Karpas-422 (cell line): ENCODE measurements around the gene COL12A1. TPM values are rescaled to one million over a fixed set of nuclear protein-coding genes. Genes with fewer than 3 reads are reported as not detected.

ENCODE experiments used
- DNase-seq: peaks from one replicate; pipeline ENCODE4 v3.0.0-alpha.2; 2015
- H2AFZ ChIP-seq: fragments of 200-600 bp; sonication (generic); 2 replicates; pipeline ENCODE4 v1.6.1; 2014; ENCODE audit warnings: antibody characterized with exemption, low read length, mixed read lengths
- H3K27ac ChIP-seq: fragments of 200-600 bp; sonication (generic); 2 replicates; pipeline ENCODE4 v1.5.1; 2014; ENCODE audit warnings: mild to moderate bottlenecking, low read length, moderate library complexity
- H3K27me3 ChIP-seq: fragments of 200-600 bp; sonication (generic); 2 replicates; pipeline ENCODE4 v1.6.1; 2014; ENCODE audit warnings: low read length, mixed read lengths
- H3K36me3 ChIP-seq: fragments of 200-600 bp; sonication (generic); 2 replicates; pipeline ENCODE4 v1.6.1; 2014; ENCODE audit warnings: low read length, mixed read lengths; ENCODE audit not compliant: insufficient read depth
- H3K4me1 ChIP-seq: fragments of 200-600 bp; sonication (generic); 2 replicates; pipeline ENCODE4 v1.6.1; 2014; ENCODE audit warnings: mild to moderate bottlenecking, low read length, mixed read lengths
- H3K4me2 ChIP-seq: fragments of 200-600 bp; sonication (generic); 2 replicates; pipeline ENCODE4 v1.6.1; 2014; ENCODE audit warnings: low read length, low read depth, mild to moderate bottlenecking; ENCODE audit not compliant: poor library complexity, severe bottlenecking
- H3K4me3 ChIP-seq: fragments of 200-600 bp; sonication (generic); 2 replicates; pipeline ENCODE4 v1.5.1; 2014; ENCODE audit warnings: mild to moderate bottlenecking, antibody characterized with exemption, low read length, mixed read lengths
- H3K79me2 ChIP-seq: fragments of 200-600 bp; sonication (generic); 2 replicates; pipeline ENCODE4 v1.6.1; 2014; ENCODE audit warnings: mild to moderate bottlenecking, low read length, mixed read lengths
- H3K9ac ChIP-seq: fragments of 200-600 bp; sonication (generic); 2 replicates; pipeline ENCODE4 v1.6.0; 2014; ENCODE audit warnings: low read length
- H3K9me2 ChIP-seq: fragments of 200-600 bp; sonication (generic), shearing (Covaris generic); replicated peaks from 2 replicates; pipeline ENCODE4 v1.6.0; 2014; ENCODE audit warnings: mild to moderate bottlenecking, low read length, moderate library complexity; ENCODE audit not compliant: insufficient read depth
- H3K9me3 ChIP-seq: fragments of 300-700, 200-600 bp; sonication (generic); 2 replicates; pipeline ENCODE4 v1.6.1; 2014; ENCODE audit warnings: low read length, mixed read lengths
- H4K20me1 ChIP-seq: fragments of 200-600 bp; sonication (generic); 2 replicates; pipeline ENCODE4 v1.6.1; 2014; ENCODE audit warnings: mild to moderate bottlenecking, antibody characterized with exemption, low read length, low read depth; ENCODE audit not compliant: insufficient read depth
- total RNA-seq: library from RNA; depleted of rRNA; stranded (reverse); fragments of >200 nt; shearing (Covaris generic); gene quantifications from 2 replicates; pipeline ENCODE4 v1.2.3, GENCODE V29; 2014; ENCODE audit warnings: low replicate concordance

COL12A1 gene
- total RNA-seq, 1 experiment from 2014 or later, result not detected

- no peak for DNase-seq
- H2AFZ ChIP-seq, result no peak overlapping the region
- H3K27me3 ChIP-seq, result no peaks in the 10 kb centered on the region
- no peaks in the 10 kb centered on the region for H3K4me1 ChIP-seq
- no peaks in the 10 kb centered on the region for H3K79me2 ChIP-seq
- no peaks in the 10 kb centered on the region for H4K20me1 ChIP-seq
- no peaks in the 10 kb centered on the region for H3K9me2 ChIP-seq
- H3K4me2 ChIP-seq, result no peak overlapping the region
- no peaks in the 10 kb centered on the region for H3K36me3 ChIP-seq
- no peak overlapping the region for H3K4me3 ChIP-seq
- no peaks in the 10 kb centered on the region for H3K9me3 ChIP-seq
- H3K9ac ChIP-seq, result no peak overlapping the region
- no peak overlapping the region for H3K27ac ChIP-seq
Observed at GRCh38 chr6:75166236-75166635, 39.6 kb downstream of the COL12A1 start.

- Histone ChIP-seq H3K4me3 (no peak overlapping the region), H3K4me1 (no peaks in the 10 kb centered on the region), H3K27me3 (no peaks in the 10 kb centered on the region), H3K27ac (no peak overlapping the region), H3K9ac (no peak overlapping the region), H3K79me2 (no peaks in the 10 kb centered on the region), H4K20me1 (no peaks in the 10 kb centered on the region), H3K9me3 (no peaks in the 10 kb centered on the region), H2AFZ (no peak overlapping the region), H3K9me2 (no peaks in the 10 kb centered on the region), H3K4me2 (no peak overlapping the region), H3K36me3 (no peaks in the 10 kb centered on the region)
- no peak for DNase-seq
Observed at GRCh38 chr6:75158176-75158575, 47.7 kb downstream of the COL12A1 start.

GRCh38 chr6:75157336-75157735 is 48.5 kb downstream of the COL12A1 start:
- Histone ChIP-seq H3K79me2 (no peaks in the 10 kb centered on the region), H2AFZ (no peak overlapping the region), H3K9ac (no peak overlapping the region), H3K4me1 (no peaks in the 10 kb centered on the region), H3K9me3 (no peaks in the 10 kb centered on the region), H3K27me3 (no peaks in the 10 kb centered on the region), H3K4me2 (no peak overlapping the region), H4K20me1 (no peaks in the 10 kb centered on the region), H3K27ac (no peak overlapping the region), H3K36me3 (no peaks in the 10 kb centered on the region), H3K9me2 (no peaks in the 10 kb centered on the region), H3K4me3 (no peak overlapping the region)
- no peak for DNase-seq

- Histone ChIP-seq H3K4me2 (no peak overlapping the region), H3K4me1 (no peaks in the 10 kb centered on the region), H3K9me3 (no peaks in the 10 kb centered on the region), H3K9ac (no peak overlapping the region), H2AFZ (no peak overlapping the region), H3K27me3 (no peaks in the 10 kb centered on the region), H3K9me2 (no peaks in the 10 kb centered on the region), H3K4me3 (no peak overlapping the region), H3K79me2 (no peaks in the 10 kb centered on the region), H4K20me1 (no peaks in the 10 kb centered on the region), H3K27ac (no peak overlapping the region), H3K36me3 (no peaks in the 10 kb centered on the region)
- DNase-seq, result no peak
Observed at GRCh38 chr6:75156186-75156878, 49.5 kb downstream of the COL12A1 start.

- Histone ChIP-seq H3K79me2 (no peaks in the 10 kb centered on the region), H3K27ac (no peak overlapping the region), H2AFZ (no peak overlapping the region), H3K4me3 (no peak overlapping the region), H3K4me2 (no peak overlapping the region), H3K9me2 (no peaks in the 10 kb centered on the region), H3K4me1 (no peaks in the 10 kb centered on the region), H3K27me3 (no peaks in the 10 kb centered on the region), H3K9ac (no peak overlapping the region), H3K9me3 (no peaks in the 10 kb centered on the region), H3K36me3 (no peaks in the 10 kb centered on the region), H4K20me1 (no peaks in the 10 kb centered on the region)
- DNase-seq, result no peak
Observed at GRCh38 chr6:75155631-75156030, 50.2 kb downstream of the COL12A1 start.

GRCh38 chr6:75154973-75155372 is 50.9 kb downstream of the COL12A1 start:
- no peaks in the 10 kb centered on the region for H3K36me3 ChIP-seq
- H2AFZ ChIP-seq, result no peak overlapping the region
- DNase-seq, result no peak
- no peaks in the 10 kb centered on the region for H3K27me3 ChIP-seq
- H3K4me1 ChIP-seq, result no peaks in the 10 kb centered on the region
- no peak overlapping the region for H3K9ac ChIP-seq
- H3K4me2 ChIP-seq, result no peak overlapping the region
- no peaks in the 10 kb centered on the region for H4K20me1 ChIP-seq
- no peaks in the 10 kb centered on the region for H3K9me2 ChIP-seq
- no peak overlapping the region for H3K4me3 ChIP-seq
- H3K79me2 ChIP-seq, result no peaks in the 10 kb centered on the region
- no peaks in the 10 kb centered on the region for H3K9me3 ChIP-seq
- H3K27ac ChIP-seq, result no peak overlapping the region

GRCh38 chr6:75150685-75151412 is 55.0 kb downstream of the COL12A1 start:
- Histone ChIP-seq H4K20me1 (no peaks in the 10 kb centered on the region), H3K79me2 (no peaks in the 10 kb centered on the region), H3K4me3 (no peak overlapping the region), H3K27ac (no peak overlapping the region), H3K27me3 (no peaks in the 10 kb centered on the region), H3K4me2 (no peak overlapping the region), H2AFZ (no peak overlapping the region), H3K9me3 (no peaks in the 10 kb centered on the region), H3K4me1 (no peaks in the 10 kb centered on the region), H3K9ac (no peak overlapping the region), H3K9me2 (no peaks in the 10 kb centered on the region), H3K36me3 (no peaks in the 10 kb centered on the region)
- DNase-seq, result no peak

GRCh38 chr6:75149696-75150095 is 56.2 kb downstream of the COL12A1 start:
- Histone ChIP-seq H3K4me1 (no peaks in the 10 kb centered on the region), H3K27me3 (no peaks in the 10 kb centered on the region), H4K20me1 (no peaks in the 10 kb centered on the region), H3K27ac (no peak overlapping the region), H3K9ac (no peak overlapping the region), H3K9me2 (no peaks in the 10 kb centered on the region), H3K9me3 (no peaks in the 10 kb centered on the region), H3K4me3 (no peak overlapping the region), H3K4me2 (no peak overlapping the region), H3K79me2 (no peaks in the 10 kb centered on the region), H3K36me3 (no peaks in the 10 kb centered on the region), H2AFZ (no peak overlapping the region)
- no peak for DNase-seq
